Astrocyte of the cerebellum (primary cell): ENCODE results near the gene UTP25.

Source experiments
- DNase-seq: peaks from one replicate; pipeline ENCODE4 v3.0.0-alpha.2; 2011; ENCODE audit warnings: low read depth
- H3K4me3 ChIP-seq: 2 replicates; pipeline ENCODE4 v1.5.1; 2011; ENCODE audit warnings: mild to moderate bottlenecking, low read depth, low read length, moderate library complexity
- in situ Hi-C: cut with HindIII; loops from 2 replicates; pipeline ENCODE4 v1.10.0; 2017; ENCODE audit warnings: low sequenced_read_pairs
- TF ChIP-seq, protein P1 (sequence below): IDR thresholded peaks from 2 replicates; pipeline ENCODE4 v1.5.1; 2012; ENCODE audit warnings: low read length, low read depth, moderate library complexity, mild to moderate bottlenecking; ENCODE audit errors: missing control alignments

UTP25 gene

DNA sequence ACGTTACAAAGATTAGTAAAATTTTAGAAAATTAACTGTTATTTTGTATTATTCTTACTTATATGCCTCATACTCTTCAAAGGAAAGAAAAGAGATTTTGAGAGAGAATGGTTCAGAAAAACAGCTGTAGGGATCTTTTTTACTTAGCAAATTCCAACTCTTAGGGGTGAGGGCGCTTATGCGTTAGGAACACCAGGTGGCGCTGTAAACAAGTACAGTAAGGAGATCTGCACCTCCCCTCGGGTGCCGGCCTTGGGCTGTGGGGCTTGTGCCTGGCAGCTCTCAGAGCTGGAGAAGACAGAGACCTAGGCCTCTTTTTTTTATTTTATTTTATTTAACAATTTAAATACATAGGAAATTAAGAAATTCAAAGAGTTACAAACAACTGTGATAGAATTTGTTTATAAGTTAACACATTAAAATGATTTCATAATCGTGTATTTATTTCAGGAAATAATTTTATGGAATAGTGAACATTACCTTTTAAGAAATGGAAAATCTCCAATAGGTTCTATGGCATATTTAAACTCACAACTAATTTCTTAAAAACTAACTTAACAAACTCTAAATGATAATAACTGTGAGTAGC, 32.6 kb downstream of the UTP25 start:
- peak; percentile 84 for DNase-seq
- TF ChIP-seq, protein P1, sequence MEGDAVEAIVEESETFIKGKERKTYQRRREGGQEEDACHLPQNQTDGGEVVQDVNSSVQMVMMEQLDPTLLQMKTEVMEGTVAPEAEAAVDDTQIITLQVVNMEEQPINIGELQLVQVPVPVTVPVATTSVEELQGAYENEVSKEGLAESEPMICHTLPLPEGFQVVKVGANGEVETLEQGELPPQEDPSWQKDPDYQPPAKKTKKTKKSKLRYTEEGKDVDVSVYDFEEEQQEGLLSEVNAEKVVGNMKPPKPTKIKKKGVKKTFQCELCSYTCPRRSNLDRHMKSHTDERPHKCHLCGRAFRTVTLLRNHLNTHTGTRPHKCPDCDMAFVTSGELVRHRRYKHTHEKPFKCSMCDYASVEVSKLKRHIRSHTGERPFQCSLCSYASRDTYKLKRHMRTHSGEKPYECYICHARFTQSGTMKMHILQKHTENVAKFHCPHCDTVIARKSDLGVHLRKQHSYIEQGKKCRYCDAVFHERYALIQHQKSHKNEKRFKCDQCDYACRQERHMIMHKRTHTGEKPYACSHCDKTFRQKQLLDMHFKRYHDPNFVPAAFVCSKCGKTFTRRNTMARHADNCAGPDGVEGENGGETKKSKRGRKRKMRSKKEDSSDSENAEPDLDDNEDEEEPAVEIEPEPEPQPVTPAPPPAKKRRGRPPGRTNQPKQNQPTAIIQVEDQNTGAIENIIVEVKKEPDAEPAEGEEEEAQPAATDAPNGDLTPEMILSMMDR: peak; percentile 88
- in situ Hi-C loops: no loop called here

DNA sequence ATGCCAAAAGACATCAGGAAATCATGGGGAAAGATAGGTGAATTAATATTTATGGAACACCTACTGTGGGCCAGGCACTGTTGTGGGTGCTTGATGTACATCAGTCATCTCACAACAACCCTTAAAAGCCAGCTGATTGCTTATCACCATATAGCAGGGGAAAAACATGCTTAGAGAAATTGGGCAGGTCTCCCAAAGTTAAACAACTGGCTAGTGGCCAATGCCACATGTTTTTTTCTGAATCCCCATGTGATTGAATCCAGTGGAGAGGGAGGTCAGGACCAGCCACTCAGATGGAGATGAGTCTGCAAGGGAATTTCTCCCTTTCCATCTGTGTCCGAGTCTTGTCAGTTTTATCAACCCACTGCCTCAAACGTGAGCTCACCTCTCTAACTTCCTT, 33.5 kb downstream of the UTP25 start:
- no peak overlapping the region for H3K4me3 ChIP-seq
- DNase-seq: no peak
- in situ Hi-C loops: no loop called here
- TF ChIP-seq, protein P1: no peak

More for the DNA sequence above, 32.6 kb downstream of the UTP25 start:
- H3K4me3 ChIP-seq: no peak overlapping the region

DNA sequence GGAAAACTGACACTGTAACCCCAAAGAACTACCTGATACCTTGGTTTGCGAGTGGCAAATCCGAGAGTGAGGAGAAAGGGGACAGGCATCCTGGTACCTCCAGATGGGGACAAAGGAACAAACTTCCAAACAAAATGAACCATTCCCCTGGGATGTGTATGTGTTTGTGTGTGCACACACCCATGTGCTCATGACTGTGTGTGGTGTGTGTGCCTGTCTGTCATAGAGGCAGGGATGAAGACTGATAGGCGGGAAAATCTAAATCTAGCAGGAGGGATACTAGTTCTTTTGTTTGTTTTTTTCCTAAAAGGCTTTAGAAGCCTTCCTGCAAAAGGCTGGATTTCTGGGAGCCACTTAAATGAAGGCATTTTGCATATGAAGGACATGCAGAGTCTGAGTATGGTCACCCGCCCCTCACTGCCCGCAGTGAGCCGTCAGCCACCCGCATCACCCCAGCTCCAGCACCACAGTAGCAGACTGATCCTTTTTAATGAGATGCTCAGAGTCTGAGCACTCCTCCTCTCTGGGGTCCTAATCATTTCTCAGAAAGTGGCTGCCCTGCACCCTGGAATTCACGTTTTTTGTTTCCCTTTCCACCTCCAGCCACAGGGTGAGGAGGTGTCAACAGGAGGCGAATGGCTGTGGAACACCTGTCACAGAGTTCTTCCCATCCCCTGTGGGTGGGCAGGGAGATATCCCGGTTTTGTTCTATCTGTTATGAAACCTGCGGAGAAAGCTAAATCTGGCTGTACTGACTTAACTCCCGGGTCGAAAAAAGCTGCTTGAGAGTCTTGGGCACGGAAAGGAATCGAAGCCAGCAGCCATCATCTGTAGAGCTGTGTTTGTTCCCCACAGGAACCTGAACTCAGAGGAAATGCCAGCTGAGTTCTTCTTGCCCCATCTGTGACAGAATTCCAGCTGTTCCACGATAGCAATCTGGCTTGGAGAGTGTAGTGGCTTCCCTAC, 34.9 kb downstream of the UTP25 start:
- TF ChIP-seq, protein P1: no peak
- H3K4me3 ChIP-seq: no peak overlapping the region
- in situ Hi-C loops: no loop called here
- no peak for DNase-seq

DNA sequence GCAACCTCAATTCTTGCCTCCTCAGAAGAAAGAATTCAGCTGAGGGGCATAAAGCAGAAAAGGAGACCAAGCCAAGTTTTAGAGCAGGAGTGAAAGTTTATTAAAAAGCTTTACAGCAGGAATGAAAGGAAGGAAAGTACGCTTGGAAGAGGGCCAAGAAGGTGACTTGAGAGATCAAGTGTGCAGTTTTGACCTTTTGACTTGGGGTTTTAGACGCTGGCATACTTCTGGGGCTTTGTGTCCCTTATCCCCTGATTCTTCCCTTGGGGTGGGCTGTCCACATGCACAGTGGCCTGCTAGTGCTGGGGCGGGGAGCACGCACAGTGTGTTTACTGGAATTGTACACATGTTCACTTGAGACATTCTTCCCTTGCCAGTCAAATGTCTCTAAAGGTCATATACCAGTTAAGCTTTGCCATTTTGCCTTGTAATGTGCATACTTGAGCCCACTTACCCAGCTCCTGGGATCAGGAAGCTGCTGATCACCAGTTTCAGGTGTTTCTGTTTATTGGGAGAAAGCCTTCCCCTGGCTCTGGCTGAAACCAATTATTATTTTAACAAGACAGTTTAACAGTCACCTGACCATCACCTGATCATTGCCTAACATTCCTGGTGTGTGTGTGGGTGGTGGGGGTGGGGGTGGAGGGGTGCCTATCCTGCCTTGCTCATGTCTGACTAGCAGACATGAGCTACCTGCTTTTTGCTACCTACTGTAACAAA, 36.2 kb downstream of the UTP25 start:
- no peak for DNase-seq
- in situ Hi-C loops: no loop called here
- H3K4me3 ChIP-seq: no peak overlapping the region
- TF ChIP-seq, protein P1: no peak

DNA sequence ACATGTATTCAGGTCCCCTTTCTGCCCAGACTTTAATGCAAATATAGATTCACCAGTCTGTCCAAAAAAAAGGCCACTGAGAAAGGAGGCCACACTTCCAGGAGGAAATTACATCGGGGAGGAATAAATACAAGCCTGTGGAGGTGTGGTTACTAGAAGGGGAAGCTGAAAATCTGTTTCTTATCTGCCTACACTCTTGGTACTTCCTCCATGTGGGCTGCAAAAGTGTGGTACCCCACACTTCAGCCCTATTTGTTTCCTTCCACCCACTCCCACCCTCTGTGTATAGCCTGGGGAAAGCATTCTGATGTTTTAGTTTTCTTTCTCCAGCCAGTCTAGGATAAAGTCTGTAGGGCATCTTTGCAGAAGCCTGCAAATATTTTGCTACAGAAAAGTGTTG, 38.4 kb downstream of the UTP25 start:
- TF ChIP-seq, protein P1: no peak
- DNase-seq: no peak
- in situ Hi-C loops: no loop called here
- H3K4me3 ChIP-seq: no peak overlapping the region
